Panc1 (cell line): ENCODE measurements around the gene LBHD1. TPM values are rescaled to one million over a fixed set of nuclear protein-coding genes. Genes with fewer than 3 reads are reported as not detected.
"Not testable (repeated sequence)": the region's sequence is repeated elsewhere in the genome, so short reads cannot be mapped to it uniquely, and the experiment has no call there.

Source experiments
- ATAC-seq: fragments of 200-7000 bp; cut with Tn5 transposase; 2 replicates; pipeline ENCODE4 v1.9.1; 2020; ENCODE audit warnings: mild to moderate bottlenecking, moderate library complexity
- BruUV-seq: library from RNA; stranded (reverse); fragments of 400-500 nt; replicated peaks from 2 replicates; lab custom pipeline; 2021; lab: Mats Ljungman, UMichigan
- CTCF ChIA-PET: fragments of 300-600 bp; sonication (Branson Sonifier 250); formaldehyde crosslinking; loops from one replicate; lab custom pipeline; 2022; ENCODE audit warnings: antibody characterized with exemption; lab: Charles Lee
- POLR2A ChIA-PET: fragments of 300-600 bp; sonication (Branson Sonifier 250); formaldehyde crosslinking; loops from one replicate; lab custom pipeline; 2022; ENCODE audit warnings: antibody characterized with exemption; lab: Charles Lee
- DNase-seq: peaks from one replicate; pipeline ENCODE4 v3.0.0-alpha.2; 2010; ENCODE audit warnings: low read depth, low spot score
- H3K27ac ChIP-seq: 2 replicates; pipeline ENCODE4 v1.5.1; 2011; ENCODE audit warnings: mild to moderate bottlenecking, low read length, inconsistent platforms
- H3K27me3 ChIP-seq: fragments of 200-500 bp; sonication (Bioruptor generic); 2 replicates; pipeline ENCODE4 v1.6.0; 2014; ENCODE audit warnings: low read length, inconsistent platforms; ENCODE audit not compliant: control insufficient read depth, insufficient read depth
- H3K36me3 ChIP-seq: fragments of 200-500 bp; sonication (Bioruptor generic); 2 replicates; pipeline ENCODE4 v1.5.1; 2014; ENCODE audit warnings: inconsistent platforms, mild to moderate bottlenecking, low read length, moderate library complexity; ENCODE audit not compliant: control insufficient read depth, insufficient read depth
- H3K4me1 ChIP-seq: 2 replicates; pipeline ENCODE4 v1.5.1; 2011; ENCODE audit warnings: inconsistent platforms, mild to moderate bottlenecking, low read length, moderate library complexity; ENCODE audit not compliant: control insufficient read depth, insufficient read depth
- H3K4me3 ChIP-seq, 2 experiments: 2 replicates each; pipeline ENCODE4 v1.5.1; 2011 to 2012; ENCODE audit warnings: low read depth in 2 of 2, low read length in 2 of 2, mild to moderate bottlenecking in 2 of 2, inconsistent platforms in 1 of 2, moderate library complexity in 1 of 2
- H3K9me3 ChIP-seq: fragments of 200-500 bp; sonication (Bioruptor generic); 2 replicates; pipeline ENCODE4 v1.5.1; 2014; ENCODE audit warnings: low read depth, mild to moderate bottlenecking, inconsistent platforms, low read length, moderate library complexity; ENCODE audit not compliant: control insufficient read depth, insufficient read depth
- POLR2AphosphoS5 ChIP-seq: IDR thresholded peaks from 2 replicates; pipeline ENCODE4 v1.6.1; 2012; ENCODE audit warnings: mild to moderate bottlenecking, low read depth, low read length, moderate library complexity
- SIN3A ChIP-seq: IDR thresholded peaks from 2 replicates; pipeline ENCODE4 v1.6.1; 2012; ENCODE audit warnings: low read depth, mild to moderate bottlenecking, low read length, moderate library complexity, borderline replicate concordance; ENCODE audit not compliant: insufficient read depth
- TCF7L2 ChIP-seq: IDR thresholded peaks from 2 replicates; pipeline ENCODE4 v1.6.1; 2011; ENCODE audit warnings: mild to moderate bottlenecking, low read depth, low read length, inconsistent platforms
- in situ Hi-C: cut with HindIII; loops from 2 replicates; pipeline ENCODE4 v1.10.0; 2016; ENCODE audit warnings: low sequenced_read_pairs, low pct_unique_long_range_greater_than_20kb
- intact Hi-C: fragments of 100-400 bp; cut with micrococcal nuclease; formaldehyde crosslinking; loops from one replicate; pipeline ENCODE4 v1.10.0; 2022; ENCODE audit not compliant: unreplicated experiment
- total RNA-seq: library from RNA; stranded (reverse); gene quantifications from one replicate; pipeline ENCODE4 v1.2.1, GENCODE V29; 2021; ENCODE audit not compliant: unreplicated experiment
- TF ChIP-seq, protein P1 (sequence below): fragments of 450-650 bp; IDR thresholded peaks from 2 replicates; pipeline ENCODE4 v1.5.1; 2017; ENCODE audit warnings: mild to moderate bottlenecking
- TF ChIP-seq, protein P2 (sequence below), 2 experiments: IDR thresholded peaks; 2 replicates each; pipeline ENCODE4 v1.6.1; 2011 to 2012; ENCODE audit warnings: low read depth in 2 of 2, control low read depth in 1 of 2, low read length in 1 of 2, mild to moderate bottlenecking in 1 of 2, moderate library complexity in 1 of 2; ENCODE audit not compliant: insufficient read depth in 1 of 2

The LBHD1 gene
- total RNA-seq, 1 experiment from 2014 or later = 15.5 TPM

DNA sequence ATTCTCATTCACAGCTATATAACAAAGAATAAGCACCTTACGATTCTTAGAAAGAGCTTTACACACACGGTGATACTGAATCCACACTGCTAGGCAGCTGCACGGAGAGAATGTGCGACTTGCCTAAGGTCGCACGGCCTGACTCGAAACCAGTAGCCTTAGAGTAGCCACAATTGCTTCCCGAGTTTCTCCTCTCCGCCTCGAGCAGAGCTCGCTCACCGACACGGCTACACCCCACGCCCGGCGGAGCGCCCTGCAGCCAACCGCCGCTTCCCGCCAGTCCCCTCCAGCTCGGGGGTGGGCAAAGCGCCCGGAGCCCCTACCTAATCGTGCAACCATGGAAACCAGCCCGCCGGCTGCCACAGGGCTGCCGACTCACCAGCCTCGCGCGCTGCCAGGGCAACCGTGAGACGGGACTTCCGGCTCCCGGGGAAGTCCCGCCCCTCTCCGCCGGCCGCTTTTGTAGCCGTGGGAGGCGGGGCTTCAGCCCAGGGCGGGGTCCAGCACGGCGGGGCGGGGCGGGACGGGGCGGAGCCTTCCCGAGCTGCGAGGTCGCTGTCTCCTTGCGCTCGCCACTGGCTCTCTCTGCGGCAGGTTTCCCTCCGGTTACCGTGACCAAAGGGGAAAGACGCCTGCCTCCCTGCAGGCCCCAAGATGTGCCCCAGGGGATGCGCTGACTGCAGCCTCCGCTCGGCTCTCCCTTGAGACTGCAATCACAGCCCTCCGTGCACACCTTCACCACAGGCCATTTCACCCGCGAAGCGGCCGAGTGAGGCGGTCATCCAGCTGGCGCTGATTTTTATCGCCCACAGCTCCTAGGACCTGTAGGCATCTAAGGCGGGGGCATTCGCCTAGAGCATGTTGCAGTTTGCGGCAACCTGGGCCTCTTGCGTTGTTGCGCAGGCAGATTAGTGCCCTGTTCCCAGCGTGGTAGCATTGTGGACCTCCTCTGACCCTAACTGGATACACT is 34.1 kb upstream of the LBHD1 start:
- in situ Hi-C loops = no loop called here
- POLR2A ChIA-PET = interaction anchor here (0.6 kb wide), 1 partner anchor 1450 kb away, joined by 3 read pairs; no protein-coding TSS in a partner anchor
- BruUV-seq = no TSS peak

DNA sequence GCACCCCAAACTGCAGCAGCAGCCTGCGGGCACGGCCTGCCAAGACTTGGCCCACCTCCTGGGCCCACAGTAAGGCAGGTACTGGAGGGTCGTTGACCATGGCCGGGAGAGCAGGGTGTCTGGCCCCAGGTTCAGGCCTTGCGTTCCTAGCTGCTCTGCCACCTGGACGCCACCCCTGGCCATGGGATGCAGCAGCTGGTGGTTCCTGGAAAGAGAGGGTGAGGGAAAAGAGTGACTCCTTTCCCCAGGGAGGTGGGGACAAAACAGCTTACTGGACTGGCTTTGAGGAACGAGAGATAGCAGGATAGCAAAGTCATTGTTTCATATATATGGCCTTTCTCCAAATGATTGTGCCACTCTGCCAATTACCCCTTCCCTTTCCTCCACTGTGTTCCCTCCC is 33.3 kb upstream of the LBHD1 start:
- Histone ChIP-seq H3K27me3 (no peaks in the 10 kb centered on the region), H3K9me3 (no peaks in the 10 kb centered on the region), H3K4me3 (peak overlapping the region; percentile 77 to 89), H3K27ac (peak overlapping the region; percentile 89), H3K4me1 (peaks cover 23% of the 10 kb centered on the region), H3K36me3 (no peaks in the 10 kb centered on the region; the same call in 1 of the 2 replicates)
- no peak for TF ChIP-seq TCF7L2
- TF ChIP-seq, protein P1, sequence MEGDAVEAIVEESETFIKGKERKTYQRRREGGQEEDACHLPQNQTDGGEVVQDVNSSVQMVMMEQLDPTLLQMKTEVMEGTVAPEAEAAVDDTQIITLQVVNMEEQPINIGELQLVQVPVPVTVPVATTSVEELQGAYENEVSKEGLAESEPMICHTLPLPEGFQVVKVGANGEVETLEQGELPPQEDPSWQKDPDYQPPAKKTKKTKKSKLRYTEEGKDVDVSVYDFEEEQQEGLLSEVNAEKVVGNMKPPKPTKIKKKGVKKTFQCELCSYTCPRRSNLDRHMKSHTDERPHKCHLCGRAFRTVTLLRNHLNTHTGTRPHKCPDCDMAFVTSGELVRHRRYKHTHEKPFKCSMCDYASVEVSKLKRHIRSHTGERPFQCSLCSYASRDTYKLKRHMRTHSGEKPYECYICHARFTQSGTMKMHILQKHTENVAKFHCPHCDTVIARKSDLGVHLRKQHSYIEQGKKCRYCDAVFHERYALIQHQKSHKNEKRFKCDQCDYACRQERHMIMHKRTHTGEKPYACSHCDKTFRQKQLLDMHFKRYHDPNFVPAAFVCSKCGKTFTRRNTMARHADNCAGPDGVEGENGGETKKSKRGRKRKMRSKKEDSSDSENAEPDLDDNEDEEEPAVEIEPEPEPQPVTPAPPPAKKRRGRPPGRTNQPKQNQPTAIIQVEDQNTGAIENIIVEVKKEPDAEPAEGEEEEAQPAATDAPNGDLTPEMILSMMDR = no peak
- no peak for TF ChIP-seq POLR2AphosphoS5
- TF ChIP-seq, protein P2, sequence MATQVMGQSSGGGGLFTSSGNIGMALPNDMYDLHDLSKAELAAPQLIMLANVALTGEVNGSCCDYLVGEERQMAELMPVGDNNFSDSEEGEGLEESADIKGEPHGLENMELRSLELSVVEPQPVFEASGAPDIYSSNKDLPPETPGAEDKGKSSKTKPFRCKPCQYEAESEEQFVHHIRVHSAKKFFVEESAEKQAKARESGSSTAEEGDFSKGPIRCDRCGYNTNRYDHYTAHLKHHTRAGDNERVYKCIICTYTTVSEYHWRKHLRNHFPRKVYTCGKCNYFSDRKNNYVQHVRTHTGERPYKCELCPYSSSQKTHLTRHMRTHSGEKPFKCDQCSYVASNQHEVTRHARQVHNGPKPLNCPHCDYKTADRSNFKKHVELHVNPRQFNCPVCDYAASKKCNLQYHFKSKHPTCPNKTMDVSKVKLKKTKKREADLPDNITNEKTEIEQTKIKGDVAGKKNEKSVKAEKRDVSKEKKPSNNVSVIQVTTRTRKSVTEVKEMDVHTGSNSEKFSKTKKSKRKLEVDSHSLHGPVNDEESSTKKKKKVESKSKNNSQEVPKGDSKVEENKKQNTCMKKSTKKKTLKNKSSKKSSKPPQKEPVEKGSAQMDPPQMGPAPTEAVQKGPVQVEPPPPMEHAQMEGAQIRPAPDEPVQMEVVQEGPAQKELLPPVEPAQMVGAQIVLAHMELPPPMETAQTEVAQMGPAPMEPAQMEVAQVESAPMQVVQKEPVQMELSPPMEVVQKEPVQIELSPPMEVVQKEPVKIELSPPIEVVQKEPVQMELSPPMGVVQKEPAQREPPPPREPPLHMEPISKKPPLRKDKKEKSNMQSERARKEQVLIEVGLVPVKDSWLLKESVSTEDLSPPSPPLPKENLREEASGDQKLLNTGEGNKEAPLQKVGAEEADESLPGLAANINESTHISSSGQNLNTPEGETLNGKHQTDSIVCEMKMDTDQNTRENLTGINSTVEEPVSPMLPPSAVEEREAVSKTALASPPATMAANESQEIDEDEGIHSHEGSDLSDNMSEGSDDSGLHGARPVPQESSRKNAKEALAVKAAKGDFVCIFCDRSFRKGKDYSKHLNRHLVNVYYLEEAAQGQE (IDR thresholded peaks at IDR 0.05; ENCODE audit: insufficient read depth in 1 of 2, low read depth in 2 of 2, low read length in 1 of 2) = no peak
- no TSS peak for BruUV-seq
- in situ Hi-C loops (no loop called here), intact Hi-C loops (no loop called here)
- ATAC-seq = no peak
- POLR2A ChIA-PET = interaction anchor here (0.5 to 0.6 kb wide), 2 partner anchors 67 to 95 kb away, joined by 3 to 8 read pairs; no protein-coding TSS in a partner anchor
- DNase-seq = no peak
- CTCF ChIA-PET = interaction anchor here (1.0 kb wide), 1 partner anchor 24 kb away, joined by 3 read pairs; no protein-coding TSS in a partner anchor

More for the DNA sequence above, 34.1 kb upstream of the LBHD1 start:
- no peaks in the 10 kb centered on the region for H3K9me3 ChIP-seq
- DNase-seq (no peak), ATAC-seq (peak; percentile 91)
- H3K4me3 ChIP-seq = peak overlapping the region; percentile 77 to 89
- peak; percentile 74; the same call in 1 of the 2 replicates for TF ChIP-seq SIN3A
- TF ChIP-seq TCF7L2 = no peak; the same call in 1 of the 2 replicates
- TF ChIP-seq, protein P1 = no peak
- peak; percentile 94 for TF ChIP-seq POLR2AphosphoS5
- TF ChIP-seq, protein P2 (IDR thresholded peaks at IDR 0.05; ENCODE audit: insufficient read depth in 1 of 2, low read depth in 2 of 2, low read length in 1 of 2) = no peak
- H3K27me3 ChIP-seq = no peaks in the 10 kb centered on the region
- CTCF ChIA-PET = interaction anchor here (1.0 kb wide), 1 partner anchor 25 kb away, joined by 3 read pairs; no protein-coding TSS in a partner anchor
- intact Hi-C loops = no loop called here
- H3K36me3 ChIP-seq = no peaks in the 10 kb centered on the region; the same call in 1 of the 2 replicates
- H3K27ac ChIP-seq = peak overlapping the region; percentile 89
- H3K4me1 ChIP-seq = peaks cover 23% of the 10 kb centered on the region

DNA sequence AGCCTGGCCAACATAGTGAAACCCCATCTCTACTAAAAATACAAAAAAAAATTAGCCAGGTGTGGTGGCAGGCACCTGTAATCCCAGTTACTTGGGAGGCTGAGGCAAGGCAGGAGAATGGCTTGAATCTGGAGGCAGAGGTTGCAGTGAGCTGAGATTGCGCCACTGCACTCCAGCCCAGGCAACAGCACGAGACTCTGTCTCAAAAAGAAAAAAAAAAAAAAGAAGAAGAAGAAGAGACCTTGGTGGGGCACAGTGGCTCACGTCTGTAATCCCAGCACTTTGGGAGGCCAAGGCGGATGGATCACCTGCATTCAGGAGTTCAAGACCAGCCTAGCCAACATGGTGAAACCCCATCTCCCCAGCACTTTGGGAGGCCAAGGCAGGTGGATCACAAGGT is 31.9 kb upstream of the LBHD1 start:
- intact Hi-C loops, BruUV-seq, DNase-seq, in situ Hi-C loops, H3K4me3 ChIP-seq, H3K9me3 ChIP-seq, H3K27me3 ChIP-seq, ATAC-seq, H3K27ac ChIP-seq, H3K36me3 ChIP-seq: not testable (repeated sequence)
- ChIA-PET CTCF (interaction anchor here (0.6 kb wide), 1 partner anchor 44 kb away, joined by 6 read pairs; no protein-coding TSS in a partner anchor), POLR2A (interaction anchor here (0.6 kb wide), 2 partner anchors 20 to 161 kb away, joined by 6 to 13 read pairs; no protein-coding TSS in a partner anchor)
- peaks cover 17% of the 10 kb centered on the region for H3K4me1 ChIP-seq
